ENCODE measurements around the gene ZNF20.
"Not testable (repeated sequence)": the region's sequence is repeated elsewhere in the genome, so short reads cannot be mapped to it uniquely, and the experiment has no call there.

The ZNF20 gene

GRCh38 chr19:12111943-12112637 lies 28.1 kb downstream of the ZNF20 start:
- no peak for DNase-seq

- DNase-seq, result no peak
Observed at GRCh38 chr19:12111176-12111575, 29.0 kb downstream of the ZNF20 start.

- DNase-seq, result not testable (repeated sequence)
Observed at GRCh38 chr19:12103909-12104308, 36.2 kb downstream of the ZNF20 start.

- no peak for DNase-seq
Observed at GRCh38 chr19:12098040-12098439, 42.1 kb downstream of the ZNF20 start.

- DNase-seq, result no peak
Observed at GRCh38 chr19:12095111-12095790, 44.9 kb downstream of the ZNF20 start.

- no peak for DNase-seq
Observed at GRCh38 chr19:12093777-12094176, 46.4 kb downstream of the ZNF20 start.

- DNase-seq, result no peak
Observed at GRCh38 chr19:12092956-12093355, 47.2 kb downstream of the ZNF20 start.

GRCh38 chr19:12092065-12092867 lies 47.9 kb downstream of the ZNF20 start:
- DNase-seq, result peak; percentile 69

- peak; percentile 70 for DNase-seq
Observed at GRCh38 chr19:12090807-12091206, 49.3 kb downstream of the ZNF20 start.

- no peak for DNase-seq
Observed at GRCh38 chr19:12085074-12085818, 54.9 kb downstream of the ZNF20 start.

- not testable (repeated sequence) for DNase-seq
Observed at GRCh38 chr19:12083336-12083735, 56.8 kb downstream of the ZNF20 start.

All from stimulated activated CD4-positive, alpha-beta T cell treated with anti-CD3 and anti-CD28 coated beads, Interleukin-4, amount 100 ng/mL, for 1 hour (primary cell).